ENCODE data around the gene CHPT1. TPM values are rescaled to one million over a fixed set of nuclear protein-coding genes. Genes with fewer than 3 reads are reported as not detected.
A peak's percentile ranks its signal among the peaks of the same experiment; 100 is the strongest.
"Not testable (repeated sequence)": the region's sequence is repeated elsewhere in the genome, so short reads cannot be mapped to it uniquely, and the experiment has no call there.

Gene CHPT1
- total and polyA plus RNA-seq, 10 donors = 26.8 to 115 (median 45.3) TPM

DNA sequence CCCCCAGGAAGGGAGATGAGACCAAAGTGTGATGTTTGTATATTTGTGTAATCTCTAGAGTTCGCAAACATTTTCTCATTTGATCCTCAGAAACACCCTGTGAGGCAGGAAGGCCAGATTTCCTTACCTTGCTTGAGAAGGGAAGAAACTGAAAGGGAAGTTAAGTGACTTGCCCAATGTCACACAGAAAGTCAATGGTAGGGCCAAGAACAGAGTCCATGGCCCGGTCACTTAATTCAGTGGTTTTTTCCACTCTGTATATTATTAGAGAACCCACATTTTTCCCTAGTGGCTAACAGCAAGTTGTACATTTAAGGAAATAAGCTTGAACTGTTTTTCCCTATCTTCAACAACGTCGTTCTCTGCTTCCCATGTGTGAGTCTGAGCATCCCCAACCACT, 25.6 kb upstream of the CHPT1 start:
- Histone ChIP-seq H3K9me3 (no peaks in the 10 kb centered on the region), H3K27ac (peak overlapping the region in 7 of 8 donors; percentile 65 to 91 (median 78)), H3K4me3 (peak overlapping the region in 1 of 8 donors; percentile 40), H3K27me3 (replicated peaks in 1 of 7) (no peaks in the 10 kb centered on the region), H3K4me1 (peaks cover 3 to 35% (median 29%) of the 10 kb centered on the region in 6 donors), H3K36me3 (no peaks in the 10 kb centered on the region)
- WGBS, 5 donors = 59 to 72% (median 67%) methylated on average over 4 of the region's 4 CpGs
- intact Hi-C loops (cut with DNase I; ENCODE audit: low total_unique reads) = no loop called here
- no peak for DNase-seq
- TF ChIP-seq, protein P1, sequence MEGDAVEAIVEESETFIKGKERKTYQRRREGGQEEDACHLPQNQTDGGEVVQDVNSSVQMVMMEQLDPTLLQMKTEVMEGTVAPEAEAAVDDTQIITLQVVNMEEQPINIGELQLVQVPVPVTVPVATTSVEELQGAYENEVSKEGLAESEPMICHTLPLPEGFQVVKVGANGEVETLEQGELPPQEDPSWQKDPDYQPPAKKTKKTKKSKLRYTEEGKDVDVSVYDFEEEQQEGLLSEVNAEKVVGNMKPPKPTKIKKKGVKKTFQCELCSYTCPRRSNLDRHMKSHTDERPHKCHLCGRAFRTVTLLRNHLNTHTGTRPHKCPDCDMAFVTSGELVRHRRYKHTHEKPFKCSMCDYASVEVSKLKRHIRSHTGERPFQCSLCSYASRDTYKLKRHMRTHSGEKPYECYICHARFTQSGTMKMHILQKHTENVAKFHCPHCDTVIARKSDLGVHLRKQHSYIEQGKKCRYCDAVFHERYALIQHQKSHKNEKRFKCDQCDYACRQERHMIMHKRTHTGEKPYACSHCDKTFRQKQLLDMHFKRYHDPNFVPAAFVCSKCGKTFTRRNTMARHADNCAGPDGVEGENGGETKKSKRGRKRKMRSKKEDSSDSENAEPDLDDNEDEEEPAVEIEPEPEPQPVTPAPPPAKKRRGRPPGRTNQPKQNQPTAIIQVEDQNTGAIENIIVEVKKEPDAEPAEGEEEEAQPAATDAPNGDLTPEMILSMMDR (IDR thresholded peaks at IDR 0.05 in 8 of 11, conservative IDR thresholded peaks at IDR 0.05 in 3 of 11) = peak in 1 of 11 experiments; percentile 7
- TF ChIP-seq POLR2A (IDR thresholded peaks at IDR 0.05) = no peak
- TF ChIP-seq POLR2AphosphoS5 (IDR thresholded peaks at IDR 0.05) = no peak

GRCh38 chr12:101675555-101675954, 21.9 kb upstream of the CHPT1 start:
- Histone ChIP-seq H3K4me3 (no peak overlapping the region), H3K27ac (no peak overlapping the region), H3K9me3 (no peaks in the 10 kb centered on the region), H3K4me1 (peaks cover 0 to 21% (median 20%) of the 10 kb centered on the region in 6 donors), H3K27me3 (replicated peaks in 1 of 7) (no peaks in the 10 kb centered on the region), H3K36me3 (no peaks in the 10 kb centered on the region)
- intact Hi-C loops (cut with DNase I; ENCODE audit: low total_unique reads) = no loop called here
- DNase-seq = no peak
- 83 to 94% (median 88%) methylated on average over 2 of the region's 2 CpGs for WGBS, 5 donors
- TF ChIP-seq, protein P1 (IDR thresholded peaks at IDR 0.05 in 8 of 11, conservative IDR thresholded peaks at IDR 0.05 in 3 of 11) = no peak
- TF ChIP-seq POLR2AphosphoS5 (IDR thresholded peaks at IDR 0.05) = no peak
- no peak for TF ChIP-seq POLR2A (IDR thresholded peaks at IDR 0.05)

DNA sequence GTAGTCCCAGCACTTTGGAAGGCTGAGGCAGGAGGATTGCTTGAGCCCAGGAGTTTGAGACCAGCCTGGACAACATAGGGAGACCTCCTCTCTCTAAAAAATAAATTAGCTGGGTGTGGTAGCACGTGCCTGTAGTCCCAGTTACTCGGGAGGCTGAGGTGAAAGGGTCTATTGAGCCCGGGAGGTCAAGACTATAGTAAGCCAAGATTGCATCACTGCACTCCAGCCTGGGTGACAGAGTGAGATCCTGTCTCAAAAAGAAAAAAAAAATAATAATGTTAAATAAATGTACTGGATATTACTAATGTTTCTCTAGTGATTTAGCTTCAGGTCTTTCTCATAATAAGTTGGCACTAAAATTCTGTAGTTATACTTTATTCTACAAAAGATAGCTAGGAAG, 20.9 kb upstream of the CHPT1 start:
- 63 to 81% (median 79%) methylated on average over 3 of the region's 3 CpGs for WGBS, 5 donors
- intact Hi-C loops (cut with DNase I; ENCODE audit: low total_unique reads) = not testable (repeated sequence)

GRCh38 chr12:101678081-101678480, 19.4 kb upstream of the CHPT1 start:
- no peak overlapping the region for H3K27ac ChIP-seq
- no peak for DNase-seq
- no peak for TF ChIP-seq POLR2A (IDR thresholded peaks at IDR 0.05)
- TF ChIP-seq, protein P1 (IDR thresholded peaks at IDR 0.05 in 8 of 11, conservative IDR thresholded peaks at IDR 0.05 in 3 of 11) = no peak
- no peak for TF ChIP-seq POLR2AphosphoS5 (IDR thresholded peaks at IDR 0.05)
- no peak overlapping the region for H3K4me3 ChIP-seq
- intact Hi-C loops (cut with DNase I; ENCODE audit: low total_unique reads) = no loop called here
- H3K9me3 ChIP-seq = no peaks in the 10 kb centered on the region
- no peaks in the 10 kb centered on the region for H3K36me3 ChIP-seq
- no peaks in the 10 kb centered on the region for H3K27me3 ChIP-seq (replicated peaks in 1 of 7)
- H3K4me1 ChIP-seq = no peaks in the 10 kb centered on the region

More for the DNA sequence above, 20.9 kb upstream of the CHPT1 start:
- peaks cover 0 to 12% (median 10%) of the 10 kb centered on the region in 6 donors for H3K4me1 ChIP-seq
- not testable (repeated sequence) for DNase-seq; H3K9me3 ChIP-seq; H3K4me3 ChIP-seq; H3K27me3 ChIP-seq (replicated peaks in 1 of 7); H3K27ac ChIP-seq; H3K36me3 ChIP-seq

GRCh38 chr12:101680240-101680639, 17.2 kb upstream of the CHPT1 start:
- H3K27me3 ChIP-seq (replicated peaks in 1 of 7) = no peaks in the 10 kb centered on the region
- no peak overlapping the region for H3K27ac ChIP-seq
- intact Hi-C loops (cut with DNase I; ENCODE audit: low total_unique reads) = no loop called here
- 80 to 85% (median 80%) methylated on average over 3 of the region's 3 CpGs for WGBS, 5 donors
- H3K4me1 ChIP-seq = no peaks in the 10 kb centered on the region
- H3K4me3 ChIP-seq = no peak overlapping the region
- no peaks in the 10 kb centered on the region for H3K36me3 ChIP-seq
- TF ChIP-seq POLR2A (IDR thresholded peaks at IDR 0.05) (no peak), POLR2AphosphoS5 (IDR thresholded peaks at IDR 0.05) (no peak)
- TF ChIP-seq, protein P1 (IDR thresholded peaks at IDR 0.05 in 8 of 11, conservative IDR thresholded peaks at IDR 0.05 in 3 of 11) = no peak
- no peak for DNase-seq
- H3K9me3 ChIP-seq = no peaks in the 10 kb centered on the region

All from spleen (tissue), 11 donors.